HK-2 (cell line): ENCODE measurements around the gene FAM90A26.
"Not testable (repeated sequence)": the region's sequence is repeated elsewhere in the genome, so short reads cannot be mapped to it uniquely, and the experiment has no call there.

Source experiments
- DNase-seq: peaks from one replicate; pipeline ENCODE4 v3.0.0-alpha.2; 2018; ENCODE audit not compliant: unreplicated experiment

Gene FAM90A26

DNA sequence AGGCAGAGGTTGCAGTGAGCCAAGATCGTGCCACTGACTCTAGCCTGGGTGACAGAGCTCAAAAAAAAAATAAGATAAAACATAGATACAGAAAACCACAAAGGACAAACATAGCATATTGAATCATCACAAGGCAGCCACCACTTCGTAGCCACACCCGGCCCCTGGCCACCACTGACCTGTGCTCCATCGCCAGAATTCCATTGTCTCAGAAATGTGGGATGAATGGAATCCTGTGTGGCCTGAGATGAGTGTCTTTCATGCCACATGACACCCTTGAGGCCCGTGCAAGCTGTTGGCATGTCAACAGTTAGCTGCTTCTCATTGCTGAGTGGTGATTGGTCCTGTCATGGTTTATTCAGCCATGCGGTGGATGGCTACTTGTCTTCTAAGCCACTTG lies 10.2 kb upstream of the FAM90A26 start:
- DNase-seq: not testable (repeated sequence)

DNA sequence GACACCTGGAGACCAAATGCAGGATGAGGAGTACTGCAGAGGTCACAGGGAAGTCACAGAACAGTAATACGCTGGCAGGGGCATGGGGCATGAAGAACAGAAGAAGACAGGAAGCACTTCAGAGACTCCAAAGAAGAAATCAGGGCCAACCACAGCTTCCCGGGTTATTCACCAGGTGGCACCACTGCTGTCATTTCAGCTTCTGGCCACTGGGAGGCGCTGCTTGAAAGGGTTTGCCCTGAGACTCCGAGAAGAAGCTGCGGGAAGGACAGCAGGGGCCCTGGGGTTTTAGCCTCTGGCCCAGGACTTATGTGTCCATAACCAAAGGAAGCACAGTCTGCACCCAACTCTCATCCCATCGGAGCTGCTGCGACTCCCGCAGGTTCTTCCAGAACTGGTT lies 4.2 kb upstream of the FAM90A26 start:
- not testable (repeated sequence) for DNase-seq

DNA sequence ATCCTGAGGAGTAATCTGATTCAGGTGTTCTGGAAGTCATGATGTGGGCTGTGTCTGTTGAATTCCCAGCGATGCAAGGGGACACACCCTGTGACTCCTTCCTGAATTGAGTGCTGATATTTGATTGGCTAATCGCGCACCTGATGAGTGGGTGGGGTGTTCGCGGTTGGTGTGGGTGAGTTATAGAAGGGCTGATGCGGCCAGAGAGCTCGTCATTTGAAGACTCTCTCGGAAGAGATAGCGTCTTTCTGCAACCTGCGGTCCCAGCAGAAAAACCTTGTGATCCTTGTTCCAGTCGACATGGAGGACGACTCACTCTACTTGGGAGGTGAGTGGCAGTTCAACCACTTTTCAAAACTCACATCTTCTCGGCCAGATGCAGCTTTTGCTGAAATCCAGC lies 40.1 kb downstream of the FAM90A26 start, which contains the start of gene USP17L10:
Gene USP17L10 (plus strand): TSS at position 301 of the 400 bp plus-strand sequence. CDS start 0 bp downstream, at position 301.
- DNase-seq: not testable (repeated sequence)

DNA sequence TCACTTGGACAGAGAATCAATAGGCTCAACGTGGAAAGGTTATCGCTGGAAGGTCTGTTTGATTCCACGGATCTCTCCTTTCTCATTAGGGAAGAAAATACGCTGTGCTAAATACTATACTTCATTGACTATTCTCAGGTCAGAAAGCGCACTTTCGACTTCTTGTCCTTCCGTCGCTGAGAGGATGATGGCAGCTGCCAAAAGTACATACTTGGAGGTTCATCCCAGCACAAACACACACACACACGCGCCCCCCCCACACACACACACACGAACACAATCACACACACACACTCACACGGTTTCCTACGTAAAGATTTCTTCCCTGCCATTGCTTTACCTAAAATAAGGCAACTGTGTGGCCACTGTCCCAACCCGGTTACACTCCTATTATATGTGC lies 44.5 kb downstream of the FAM90A26 start:
- not testable (repeated sequence) for DNase-seq

DNA sequence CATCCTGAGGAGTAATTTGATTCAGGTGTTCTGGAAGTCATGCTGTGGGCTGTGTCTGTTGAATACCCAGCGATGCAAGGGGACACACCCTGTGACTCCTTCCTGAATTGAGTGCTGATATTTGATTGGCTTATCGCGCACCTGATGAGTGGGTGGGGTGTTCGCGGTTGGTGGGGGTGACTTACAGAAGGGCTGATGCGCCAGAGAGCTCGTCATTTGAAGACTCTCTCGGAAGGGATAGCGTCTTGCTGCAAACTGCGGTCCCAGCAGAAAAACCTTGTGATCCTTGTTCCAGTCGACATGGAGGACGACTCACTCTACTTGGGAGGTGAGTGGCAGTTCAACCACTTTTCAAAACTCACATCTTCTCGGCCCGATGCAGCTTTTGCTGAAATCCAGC lies 44.9 kb downstream of the FAM90A26 start, which contains the start of gene USP17L11:
Gene USP17L11 (plus strand): TSS at position 301 of the 400 bp plus-strand sequence. CDS start 0 bp downstream, at position 301.
- DNase-seq: not testable (repeated sequence)

DNA sequence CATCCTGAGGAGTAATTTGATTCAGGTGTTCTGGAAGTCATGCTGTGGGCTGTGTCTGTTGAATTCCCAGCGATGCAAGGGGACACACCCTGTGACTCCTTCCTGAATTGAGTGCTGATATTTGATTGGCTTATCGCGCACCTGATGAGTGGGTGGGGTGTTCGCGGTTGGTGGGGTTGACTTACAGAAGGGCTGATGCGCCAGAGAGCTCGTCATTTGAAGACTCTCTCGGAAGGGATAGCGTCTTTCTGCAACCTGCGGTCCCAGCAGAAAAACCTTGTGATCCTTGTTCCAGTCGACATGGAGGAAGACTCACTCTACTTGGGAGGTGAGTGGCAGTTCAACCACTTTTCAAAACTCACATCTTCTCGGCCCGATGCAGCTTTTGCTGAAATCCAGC lies 49.6 kb downstream of the FAM90A26 start, which contains the start of gene USP17L12:
Gene USP17L12 (plus strand): TSS at position 301 of the 400 bp plus-strand sequence. CDS start 0 bp downstream, at position 301.
- not testable (repeated sequence) for DNase-seq

DNA sequence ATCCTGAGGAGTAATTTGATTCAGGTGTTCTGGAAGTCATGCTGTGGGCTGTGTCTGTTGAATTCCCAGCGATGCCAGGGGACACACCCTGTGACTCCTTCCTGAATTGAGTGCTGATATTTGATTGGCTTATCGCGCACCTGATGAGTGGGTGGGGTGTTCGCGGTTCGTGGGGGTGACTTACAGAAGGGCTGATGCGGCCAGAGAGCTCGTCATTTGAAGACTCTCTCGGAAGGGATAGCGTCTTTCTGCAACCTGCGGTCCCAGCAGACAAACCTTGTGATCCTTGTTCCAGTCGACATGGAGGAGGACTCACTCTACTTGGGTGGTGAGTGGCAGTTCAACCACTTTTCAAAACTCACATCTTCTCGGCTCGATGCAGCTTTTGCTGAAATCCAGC lies 54.4 kb downstream of the FAM90A26 start, which contains the start of gene USP17L13:
Gene USP17L13 (plus strand): TSS at position 301 of the 400 bp plus-strand sequence. CDS start 0 bp downstream, at position 301.
- DNase-seq: not testable (repeated sequence)
